IMR-90 (cell line): ENCODE data around the gene CLEC2A. TPM values are rescaled to one million over a fixed set of nuclear protein-coding genes. Genes with fewer than 3 reads are reported as not detected.

Source experiments
- ATAC-seq: fragments of 200-7000 bp; cut with Tn5 transposase; 2 replicates; pipeline ENCODE4 v1.9.1; 2020; ENCODE audit warnings: low read depth, mild to moderate bottlenecking, moderate library complexity
- BruUV-seq: library from RNA; stranded (reverse); fragments of 400-500 nt; replicated peaks from 2 replicates; lab custom pipeline; 2021; lab: Mats Ljungman, UMichigan
- CTCF ChIA-PET: fragments of 300-600 bp; formaldehyde crosslinking; extraction: SDS; loops from one replicate; lab custom pipeline; 2021; ENCODE audit warnings: antibody characterized with exemption; lab: Yijun Ruan, JAX
- POLR2A ChIA-PET: fragments of 300-600 bp; sonication (Branson Sonifier 250); formaldehyde crosslinking; loops from one replicate; lab custom pipeline; 2022; ENCODE audit warnings: antibody characterized with exemption; ENCODE audit not compliant: unreplicated experiment; lab: Charles Lee
- DNase-seq: peaks from one replicate; pipeline ENCODE4 v3.0.0; 2013
- H2AFZ ChIP-seq: replicated peaks from 2 replicates; pipeline ENCODE3; 2013; ENCODE audit warnings: low read length, mild to moderate bottlenecking; ENCODE audit not compliant: poor library complexity
- H2AK5ac ChIP-seq: 2 replicates; pipeline ENCODE4 v1.6.1; 2013; ENCODE audit warnings: low read depth, low read length, inconsistent platforms
- H2AK9ac ChIP-seq: replicated peaks from 2 replicates; pipeline ENCODE3; 2013; ENCODE audit warnings: mild to moderate bottlenecking, low read depth, low read length, moderate library complexity; ENCODE audit not compliant: poor library complexity
- H2BK120ac ChIP-seq: 2 replicates; pipeline ENCODE4 v1.6.1; 2013; ENCODE audit warnings: low read depth, low read length, inconsistent platforms
- H2BK15ac ChIP-seq: 3 replicates; pipeline ENCODE4 v1.6.1; 2013; ENCODE audit warnings: low read depth, low read length, inconsistent platforms
- H2BK20ac ChIP-seq: 2 replicates; pipeline ENCODE4 v1.6.1; 2013; ENCODE audit warnings: low read depth, mild to moderate bottlenecking, inconsistent platforms, low read length, moderate library complexity
- H2BK5ac ChIP-seq: 2 replicates; pipeline ENCODE4 v1.6.1; 2013; ENCODE audit warnings: mild to moderate bottlenecking, low read depth, low read length, inconsistent platforms; ENCODE audit not compliant: poor library complexity, severe bottlenecking
- H3K14ac ChIP-seq: replicated peaks from 2 replicates; pipeline ENCODE4 v1.6.1; 2013; ENCODE audit warnings: low read depth, low read length, inconsistent platforms
- H3K18ac ChIP-seq: 2 replicates; pipeline ENCODE4 v1.6.1; 2013; ENCODE audit warnings: low read depth, low read length, control low read depth
- H3K23ac ChIP-seq: 2 replicates; pipeline ENCODE4 v1.6.1; 2013; ENCODE audit warnings: low read depth, low read length, inconsistent platforms
- H3K27ac ChIP-seq: 2 replicates; pipeline ENCODE4 v1.5.1; 2013; ENCODE audit warnings: mild to moderate bottlenecking, control low read depth, low read length; ENCODE audit not compliant: insufficient read depth
- H3K27me3 ChIP-seq: 2 replicates; pipeline ENCODE4 v1.6.1; 2013; ENCODE audit warnings: low read length; ENCODE audit not compliant: control insufficient read depth, insufficient read depth
- H3K36me3 ChIP-seq: 2 replicates; pipeline ENCODE4 v1.6.1; 2013; ENCODE audit warnings: low read length, mixed read lengths; ENCODE audit not compliant: control insufficient read depth, insufficient read depth
- H3K4ac ChIP-seq: 2 replicates; pipeline ENCODE4 v1.6.1; 2013; ENCODE audit warnings: low read depth, low read length, inconsistent platforms
- H3K4me1 ChIP-seq: 2 replicates; pipeline ENCODE4 v1.6.1; 2013; ENCODE audit warnings: low read length, mixed read lengths; ENCODE audit not compliant: control insufficient read depth, insufficient read depth
- H3K4me2 ChIP-seq: 2 replicates; pipeline ENCODE4 v1.6.1; 2013; ENCODE audit warnings: low read depth, mild to moderate bottlenecking, control low read depth, low read length, moderate library complexity
- H3K4me3 ChIP-seq: 2 replicates; pipeline ENCODE4 v1.5.1; 2013; ENCODE audit warnings: low read depth, mild to moderate bottlenecking, control low read depth, low read length, moderate library complexity; ENCODE audit not compliant: insufficient read depth
- H3K56ac ChIP-seq: 2 replicates; pipeline ENCODE4 v1.6.1; 2013; ENCODE audit warnings: low read length, inconsistent platforms; ENCODE audit not compliant: insufficient read depth; ENCODE audit errors: extremely low read depth
- H3K79me1 ChIP-seq, 2 experiments: 2 replicates each; pipeline ENCODE4 v1.6.1; 2013; ENCODE audit warnings: low read length in 2 of 2, inconsistent platforms in 1 of 2, low read depth in 1 of 2
- H3K9ac ChIP-seq: 2 replicates; pipeline ENCODE4 v1.6.1; 2013; ENCODE audit warnings: low read depth, low read length, control low read depth
- H3K9me1 ChIP-seq: 2 replicates; pipeline ENCODE4 v1.6.1; 2013; ENCODE audit warnings: low read length, inconsistent platforms; ENCODE audit not compliant: insufficient read depth
- H3K9me3 ChIP-seq: 2 replicates; pipeline ENCODE4 v1.6.1; 2013; ENCODE audit warnings: low read length; ENCODE audit not compliant: control insufficient read depth, insufficient read depth
- H4K20me1 ChIP-seq: 2 replicates; pipeline ENCODE4 v1.6.1; 2013; ENCODE audit warnings: low read length, inconsistent platforms; ENCODE audit not compliant: insufficient read depth
- H4K5ac ChIP-seq: 2 replicates; pipeline ENCODE4 v1.6.1; 2013; ENCODE audit warnings: mild to moderate bottlenecking, low read depth, low read length, control low read depth
- H4K8ac ChIP-seq, 2 experiments: 2 replicates each; pipeline ENCODE4 v1.6.1; 2013; ENCODE audit warnings: low read depth in 2 of 2, low read length in 2 of 2, control low read depth in 1 of 2, inconsistent platforms in 1 of 2
- H4K91ac ChIP-seq: 2 replicates; pipeline ENCODE4 v1.6.1; 2013; ENCODE audit warnings: low read depth, low read length, inconsistent platforms; ENCODE audit not compliant: insufficient read depth
- BHLHE40 ChIP-seq: fragments of 150-350 bp; IDR thresholded peaks from 2 replicates; pipeline ENCODE4 v1.6.1; 2016; ENCODE audit warnings: mild to moderate bottlenecking, low read depth, low read length
- CEBPB ChIP-seq: IDR thresholded peaks from 2 replicates; pipeline ENCODE4 v1.6.1; 2012; ENCODE audit warnings: low read depth, low read length, improper control_type of control experiment
- CHD1 ChIP-seq: IDR thresholded peaks from 2 replicates; pipeline ENCODE4 v1.6.1; 2012; ENCODE audit warnings: low read depth, low read length, improper control_type of control experiment
- CTCF ChIP-seq: conservative IDR thresholded peaks from 2 replicates; pipeline ENCODE4 v1.5.1; 2012; ENCODE audit warnings: mild to moderate bottlenecking, low read depth, low read length, improper control_type of control experiment
- FOS ChIP-seq: fragments of 150-350 bp; IDR thresholded peaks from 2 replicates; pipeline ENCODE4 v1.6.1; 2016; ENCODE audit warnings: low read depth, low read length
- MAFK ChIP-seq: IDR thresholded peaks from 2 replicates; pipeline ENCODE4 v1.6.1; 2012; ENCODE audit warnings: low read depth, low read length, improper control_type of control experiment
- MAZ ChIP-seq: IDR thresholded peaks from 2 replicates; pipeline ENCODE4 v1.6.1; 2012; ENCODE audit warnings: low read depth, mild to moderate bottlenecking, low read length, improper control_type of control experiment, moderate library complexity, borderline replicate concordance
- MXI1 ChIP-seq: IDR thresholded peaks from 2 replicates; pipeline ENCODE4 v1.6.1; 2012; ENCODE audit warnings: low read depth, mild to moderate bottlenecking, low read length, moderate library complexity, borderline replicate concordance
- NFE2L2 ChIP-seq: fragments of 150-350 bp; IDR thresholded peaks from 2 replicates; pipeline ENCODE4 v1.6.1; 2016; ENCODE audit warnings: low read depth, mild to moderate bottlenecking, low read length
- POLR2A ChIP-seq: IDR thresholded peaks from 2 replicates; pipeline ENCODE4 v1.6.1; 2012; ENCODE audit warnings: mild to moderate bottlenecking, low read depth, low read length
- RAD21 ChIP-seq: IDR thresholded peaks from 2 replicates; pipeline ENCODE4 v1.6.1; 2012; ENCODE audit warnings: low read length, improper control_type of control experiment
- RCOR1 ChIP-seq: IDR thresholded peaks from 2 replicates; pipeline ENCODE4 v1.6.1; 2012; ENCODE audit warnings: mild to moderate bottlenecking, low read length, improper control_type of control experiment; ENCODE audit not compliant: insufficient replicate concordance
- RFX5 ChIP-seq: IDR thresholded peaks from 2 replicates; pipeline ENCODE4 v1.8.0; 2012; ENCODE audit warnings: low read depth, mild to moderate bottlenecking, low read length, moderate library complexity
- SMC3 ChIP-seq: fragments of 150-350 bp; IDR thresholded peaks from 2 replicates; pipeline ENCODE4 v1.6.1; 2016; ENCODE audit warnings: low read depth, mild to moderate bottlenecking, antibody characterized with exemption, low read length, moderate library complexity
- USF2 ChIP-seq: fragments of 150-350 bp; IDR thresholded peaks from 2 replicates; pipeline ENCODE4 v1.6.1; 2017; ENCODE audit warnings: mild to moderate bottlenecking, antibody characterized with exemption, low read length, low read depth
- WGBS, 2 experiments: methylation state at CpG; one replicate each; pipeline versions ENCODE4 v1.1.5 to v1.1.7; 2013; ENCODE audit warnings: missing lambda C conversion rate in 2 of 2; ENCODE audit not compliant: insufficient read length in 1 of 2; ENCODE audit errors: extremely low coverage in 2 of 2; 5-methylcytosine and 5-hydroxymethylcytosine counted together
- dilution Hi-C: fragments of 300-500 bp; cut with HindIII; formaldehyde crosslinking; loops from one replicate; pipeline ENCODE4 v1.14.3; 2018; ENCODE audit warnings: low sequenced_read_pairs; ENCODE audit not compliant: unreplicated experiment
- in situ Hi-C: fragments of 300-500 bp; cut with MboI; formaldehyde crosslinking; loops from 3 replicates; pipeline ENCODE4 v1.14.3; 2019; ENCODE audit warnings: low sequenced_read_pairs, inconsistent platforms, mixed read lengths
- intact Hi-C: fragments of 100-400 bp; cut with micrococcal nuclease; formaldehyde crosslinking; loops from 2 replicates; pipeline ENCODE4 v1.10.0; 2022
- polyA plus RNA-seq, 3 experiments: library from polyadenylated mRNA; depleted of rRNA; stranded (reverse); fragments of >200 nt; gene quantifications; 2 replicates each; pipeline ENCODE4 v1.2.3, GENCODE V29; 2012; ENCODE audit warnings: low replicate concordance in 1 of 3
- total RNA-seq: library from RNA; depleted of rRNA; stranded (reverse); fragments of >200 nt; gene quantifications from 2 replicates; pipeline ENCODE4 v1.2.3, GENCODE V29; 2012
- TF ChIP-seq, protein P1 (sequence below): fragments of 150-350 bp; IDR thresholded peaks from 2 replicates; pipeline ENCODE4 v1.6.1; 2016; ENCODE audit warnings: low read depth, mild to moderate bottlenecking, low read length, moderate library complexity, borderline replicate concordance

The CLEC2A gene
- total and polyA plus RNA-seq, 2 of the 4 experiments (the other 2 are of a cell fraction): not detected

- Histone ChIP-seq H3K23ac (no peak overlapping the region), H3K4me2 (no peak overlapping the region), H4K20me1 (no peaks in the 10 kb centered on the region), H3K4ac (no peak overlapping the region), H3K18ac (no peak overlapping the region), H3K4me1 (no peaks in the 10 kb centered on the region), H4K8ac (no peak overlapping the region), H3K36me3 (no peaks in the 10 kb centered on the region), H3K27ac (no peak overlapping the region), H3K14ac (no peak overlapping the region), H2BK120ac (no peak overlapping the region), H3K9me1 (no peaks in the 10 kb centered on the region), H2BK5ac (no peak overlapping the region), H3K9ac (no peak overlapping the region), H3K56ac (no peak overlapping the region), H4K91ac (no peak overlapping the region), H2AFZ (no peak overlapping the region), H3K79me1 (no peaks in the 10 kb centered on the region), H2AK5ac (no peak overlapping the region), H3K9me3 (peaks cover 6% of the 10 kb centered on the region; the same call in 1 of the 2 replicates), H4K5ac (no peak overlapping the region), H2BK20ac (no peak overlapping the region), H3K27me3 (no peaks in the 10 kb centered on the region; the same call in 1 of the 2 replicates), H2AK9ac (no peak overlapping the region), H2BK15ac (no peak overlapping the region), H3K4me3 (no peak overlapping the region)
- no peak for DNase-seq
- POLR2A ChIA-PET: no interaction called here
- in situ Hi-C loops: no loop called here
- ATAC-seq: no peak
- dilution Hi-C loops: no loop called here
- no CpG with 5 or more reads among the region's 2 CpGs for WGBS, 2 experiments
- TF ChIP-seq CEBPB: no peak
- TF ChIP-seq MAFK: no peak
- TF ChIP-seq RAD21: no peak
- TF ChIP-seq RFX5: no peak
- no peak for TF ChIP-seq FOS
- TF ChIP-seq, protein P1, sequence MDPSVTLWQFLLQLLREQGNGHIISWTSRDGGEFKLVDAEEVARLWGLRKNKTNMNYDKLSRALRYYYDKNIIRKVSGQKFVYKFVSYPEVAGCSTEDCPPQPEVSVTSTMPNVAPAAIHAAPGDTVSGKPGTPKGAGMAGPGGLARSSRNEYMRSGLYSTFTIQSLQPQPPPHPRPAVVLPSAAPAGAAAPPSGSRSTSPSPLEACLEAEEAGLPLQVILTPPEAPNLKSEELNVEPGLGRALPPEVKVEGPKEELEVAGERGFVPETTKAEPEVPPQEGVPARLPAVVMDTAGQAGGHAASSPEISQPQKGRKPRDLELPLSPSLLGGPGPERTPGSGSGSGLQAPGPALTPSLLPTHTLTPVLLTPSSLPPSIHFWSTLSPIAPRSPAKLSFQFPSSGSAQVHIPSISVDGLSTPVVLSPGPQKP: no peak
- no peak for TF ChIP-seq MAZ
- TF ChIP-seq CTCF: no peak
- no peak for TF ChIP-seq CHD1
- no peak for TF ChIP-seq BHLHE40
- TF ChIP-seq POLR2A: no peak
- no peak for TF ChIP-seq USF2
- no peak for TF ChIP-seq RCOR1
- no peak for TF ChIP-seq MXI1
- TF ChIP-seq NFE2L2: no peak
- TF ChIP-seq SMC3: no peak
- CTCF ChIA-PET: interaction anchor here (0.7 kb wide), 1 partner anchor 56 kb away, joined by 3 read pairs; no protein-coding TSS in a partner anchor
- no TSS peak for BruUV-seq
- intact Hi-C loops: no loop called here
Measured at GRCh38 chr12:9900930-9901329, 31.2 kb downstream of the CLEC2A start.
